IPS DF 4.7 (cell line): ENCODE results near the gene DOCK4.

Experiments
- DNase-seq: peaks from one replicate; pipeline ENCODE4 v3.0.0-alpha.2; 2013; ENCODE audit warnings: low spot score; ENCODE audit errors: extremely low read depth

The DOCK4 gene

GRCh38 chr7:111734954-111735660 lies 471.1 kb downstream of the DOCK4 start:
- DNase-seq = no peak

GRCh38 chr7:111732923-111733322 lies 473.3 kb downstream of the DOCK4 start:
- DNase-seq = no peak

- no peak for DNase-seq
Measured at GRCh38 chr7:111730476-111731300, 475.5 kb downstream of the DOCK4 start.

- no peak for DNase-seq
Measured at GRCh38 chr7:111730057-111730456, 476.1 kb downstream of the DOCK4 start.

GRCh38 chr7:111729483-111729882 lies 476.7 kb downstream of the DOCK4 start:
- DNase-seq = no peak

GRCh38 chr7:111728635-111728995 lies 477.6 kb downstream of the DOCK4 start:
- no peak for DNase-seq

GRCh38 chr7:111727905-111728634 lies 478.1 kb downstream of the DOCK4 start:
- no peak for DNase-seq

GRCh38 chr7:111718886-111719285 lies 487.3 kb downstream of the DOCK4 start:
- no peak for DNase-seq

- no peak for DNase-seq
Measured at GRCh38 chr7:111711426-111712065, 494.7 kb downstream of the DOCK4 start.

GRCh38 chr7:111710839-111711380 lies 495.3 kb downstream of the DOCK4 start:
- DNase-seq = no peak

GRCh38 chr7:111708072-111708471 lies 498.1 kb downstream of the DOCK4 start:
- no peak for DNase-seq

- DNase-seq = no peak
Measured at GRCh38 chr7:111705807-111706206, 500.4 kb downstream of the DOCK4 start.

- no peak for DNase-seq
Measured at GRCh38 chr7:111697771-111698170, 508.4 kb downstream of the DOCK4 start.

- no peak for DNase-seq
Measured at GRCh38 chr7:111694376-111694775, 511.8 kb downstream of the DOCK4 start.

- DNase-seq = no peak
Measured at GRCh38 chr7:111690364-111691111, 515.7 kb downstream of the DOCK4 start.

GRCh38 chr7:111685349-111685748 lies 520.9 kb downstream of the DOCK4 start:
- no peak for DNase-seq

GRCh38 chr7:111682588-111683340 lies 523.4 kb downstream of the DOCK4 start:
- no peak for DNase-seq

GRCh38 chr7:111681242-111681641 lies 525.0 kb downstream of the DOCK4 start:
- DNase-seq = no peak

GRCh38 chr7:111678986-111679385 lies 527.2 kb downstream of the DOCK4 start:
- DNase-seq = no peak

- DNase-seq = no peak
Measured at GRCh38 chr7:111678281-111678680, 527.9 kb downstream of the DOCK4 start.
